ENCODE results near the gene CRK.
A peak's percentile ranks its signal among the peaks of the same experiment; 100 is the strongest.

CRK gene

GRCh38 chr17:1471911-1472821 lies 16.1 kb upstream of the CRK start:
- H3K27me3 ChIP-seq (replicated peaks in 2 of 5; ENCODE audit: control insufficient read depth in 4 of 5, insufficient read depth in 5 of 5, low read length in 4 of 5), result peaks cover 0 to 26% (median 5%) of the 10 kb centered on the region in 5 experiments
- no peak overlapping the region for H3K4me3 ChIP-seq (ENCODE audit: control insufficient read depth in 1 of 7, extremely low read depth in 1 of 7, insufficient read depth in 4 of 7, low read depth in 2 of 7, low read length in 6 of 7)
- peaks cover 0 to 7% (median 3%) of the 10 kb centered on the region in 4 experiments for H3K4me1 ChIP-seq (ENCODE audit: control extremely low read depth in 1 of 4, control insufficient read depth in 4 of 4, insufficient read depth in 4 of 4, low read length in 3 of 4)
- ChIA-PET CTCF (interaction anchor here (0.8 to 1.9 kb wide), 10 partner anchors 9 to 107 kb away, joined by 3 to 5 read pairs (median 3); no protein-coding TSS in a partner anchor), POLR2A (interaction anchor here (1.0 kb wide), 1 partner anchor 9 kb away, joined by 8 read pairs; no protein-coding TSS in a partner anchor)
- 97% methylated on average over 36 of the region's 42 CpGs for WGBS (ENCODE audit: insufficient coverage)
- DNase-seq, result no peak
- no peaks in the 10 kb centered on the region for H3K36me3 ChIP-seq (ENCODE audit: control insufficient read depth in 4 of 4, insufficient read depth in 4 of 4, low read length in 3 of 4)
- H3K9me3 ChIP-seq (ENCODE audit: control extremely low read depth in 1 of 5, control insufficient read depth in 4 of 5, insufficient read depth in 2 of 5, low read depth in 1 of 5, low read length in 4 of 5), result peaks cover 0 to 16% (median 9%) of the 10 kb centered on the region in 5 experiments
- no peak overlapping the region for H3K27ac ChIP-seq (ENCODE audit: insufficient read depth in 1 of 2, low read depth in 1 of 2, low read length in 2 of 2, poor library complexity in 1 of 2, severe bottlenecking in 2 of 2)

GRCh38 chr17:1471490-1471889 lies 15.5 kb upstream of the CRK start:
- WGBS (ENCODE audit: insufficient coverage), result 98% methylated on average over 13 of the region's 15 CpGs
- Histone ChIP-seq H3K27me3 (replicated peaks in 2 of 5; ENCODE audit: control insufficient read depth in 4 of 5, insufficient read depth in 5 of 5, low read length in 4 of 5) (peaks cover 0 to 29% (median 5%) of the 10 kb centered on the region in 5 experiments), H3K4me1 (ENCODE audit: control extremely low read depth in 1 of 4, control insufficient read depth in 4 of 4, insufficient read depth in 4 of 4, low read length in 3 of 4) (peaks cover 0 to 7% (median 3%) of the 10 kb centered on the region in 4 experiments), H3K4me3 (ENCODE audit: control insufficient read depth in 1 of 7, extremely low read depth in 1 of 7, insufficient read depth in 4 of 7, low read depth in 2 of 7, low read length in 6 of 7) (no peak overlapping the region), H3K27ac (ENCODE audit: insufficient read depth in 1 of 2, low read depth in 1 of 2, low read length in 2 of 2, poor library complexity in 1 of 2, severe bottlenecking in 2 of 2) (no peak overlapping the region), H3K9me3 (ENCODE audit: control extremely low read depth in 1 of 5, control insufficient read depth in 4 of 5, insufficient read depth in 2 of 5, low read depth in 1 of 5, low read length in 4 of 5) (peaks cover 0 to 16% (median 9%) of the 10 kb centered on the region in 5 experiments), H3K36me3 (ENCODE audit: control insufficient read depth in 4 of 4, insufficient read depth in 4 of 4, low read length in 3 of 4) (no peaks in the 10 kb centered on the region)
- CTCF ChIA-PET, result interaction anchor here (0.8 to 1.9 kb wide), 6 partner anchors 10 to 105 kb away, joined by 3 to 5 read pairs (median 3); no protein-coding TSS in a partner anchor
- DNase-seq, result no peak
- POLR2A ChIA-PET, result no interaction called here

DNA sequence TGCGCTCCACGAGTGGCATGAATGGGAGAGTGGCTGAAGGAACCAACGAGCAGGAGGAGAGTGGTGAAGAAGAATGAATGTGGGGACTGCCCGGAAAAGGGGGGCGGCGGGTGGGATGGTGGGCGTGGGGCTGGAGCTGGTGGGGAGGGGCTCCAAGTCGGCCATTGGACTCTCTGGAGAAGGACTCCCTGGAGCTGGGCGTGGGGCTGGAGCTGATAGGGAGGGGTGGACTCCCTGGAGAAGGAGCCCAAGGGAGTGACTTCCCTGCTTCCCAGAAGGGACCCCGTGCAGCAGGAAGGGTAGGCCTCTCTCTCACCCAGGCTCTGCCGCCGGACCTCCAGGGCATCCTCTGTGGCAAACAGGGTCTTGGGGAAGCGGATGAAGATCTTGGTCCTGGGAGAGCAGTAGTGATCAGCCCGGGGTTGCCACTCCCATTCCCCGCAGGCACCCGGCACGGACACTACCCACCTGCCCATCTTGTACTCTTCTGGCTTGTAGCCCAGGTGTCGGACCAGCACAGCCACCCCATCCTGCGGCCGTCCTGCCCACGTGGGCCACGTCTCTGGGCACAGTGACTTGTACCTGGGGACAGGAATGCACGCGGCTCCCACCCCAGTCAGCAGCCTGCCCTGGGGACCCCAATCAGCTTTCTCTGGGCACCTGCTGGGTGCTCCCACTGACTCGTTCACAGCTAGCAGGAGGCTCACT lies 14.9 kb upstream of the CRK start:
- peaks cover 0 to 16% (median 9%) of the 10 kb centered on the region in 5 experiments for H3K9me3 ChIP-seq (ENCODE audit: control extremely low read depth in 1 of 5, control insufficient read depth in 4 of 5, insufficient read depth in 2 of 5, low read depth in 1 of 5, low read length in 4 of 5)
- H3K4me1 ChIP-seq (ENCODE audit: control extremely low read depth in 1 of 4, control insufficient read depth in 4 of 4, insufficient read depth in 4 of 4, low read length in 3 of 4), result peaks cover 0 to 7% (median 3%) of the 10 kb centered on the region in 4 experiments
- POLR2A ChIA-PET, result interaction anchor here (0.5 to 0.6 kb wide), 2 partner anchors 26 to 46 kb away, joined by 3 read pairs; partner anchors contain the start of gene INPP5K
- DNase-seq, result no peak
- CTCF ChIA-PET, result interaction anchor here (0.5 to 1.9 kb wide), 6 partner anchors 10 to 112 kb away, joined by 3 to 5 read pairs (median 4); no protein-coding TSS in a partner anchor
- H3K4me3 ChIP-seq (ENCODE audit: control insufficient read depth in 1 of 7, extremely low read depth in 1 of 7, insufficient read depth in 4 of 7, low read depth in 2 of 7, low read length in 6 of 7), result no peak overlapping the region
- 96% methylated on average over 19 of the region's 25 CpGs for WGBS (ENCODE audit: insufficient coverage)
- H3K36me3 ChIP-seq (ENCODE audit: control insufficient read depth in 4 of 4, insufficient read depth in 4 of 4, low read length in 3 of 4), result no peaks in the 10 kb centered on the region
- no peak overlapping the region for H3K27ac ChIP-seq (ENCODE audit: insufficient read depth in 1 of 2, low read depth in 1 of 2, low read length in 2 of 2, poor library complexity in 1 of 2, severe bottlenecking in 2 of 2)
- H3K27me3 ChIP-seq (replicated peaks in 2 of 5; ENCODE audit: control insufficient read depth in 4 of 5, insufficient read depth in 5 of 5, low read length in 4 of 5), result peaks cover 0 to 27% (median 7%) of the 10 kb centered on the region in 5 experiments

DNA sequence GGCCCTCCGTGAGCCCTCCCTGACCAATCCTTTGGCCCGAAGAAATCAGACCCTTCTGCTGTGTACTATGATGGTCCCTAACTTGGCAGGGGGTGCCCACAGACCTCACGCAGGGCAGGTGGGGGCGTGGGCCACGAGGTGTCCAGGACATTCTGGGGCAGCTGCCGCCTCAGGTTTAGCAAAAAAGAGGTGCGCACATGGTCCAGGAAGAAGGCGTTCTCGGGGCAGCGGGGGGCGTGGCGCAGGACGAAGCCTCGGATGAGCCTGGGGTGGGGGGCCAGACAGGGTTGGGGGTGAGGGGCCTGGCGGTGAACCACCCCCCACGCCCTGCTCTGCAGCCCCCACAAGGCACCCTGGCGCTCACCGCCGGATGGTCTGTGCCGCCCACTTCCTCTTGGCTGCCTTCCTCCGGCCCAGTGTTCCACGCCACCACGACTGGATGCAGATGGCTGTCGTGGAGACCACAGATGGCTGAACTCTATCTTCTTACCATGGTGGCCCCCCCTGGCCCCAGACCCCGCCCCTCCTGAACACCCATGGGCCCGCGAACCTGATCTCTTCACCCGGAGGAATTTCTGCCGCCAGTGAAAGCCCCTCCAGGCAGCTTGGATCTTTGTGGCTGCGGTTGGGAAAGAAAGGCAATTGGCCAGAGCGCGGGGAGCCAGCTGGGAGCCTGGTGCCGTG lies 14.2 kb upstream of the CRK start:
- POLR2A ChIA-PET, result interaction anchor here (0.5 kb wide), 2 partner anchors 26 to 47 kb away, joined by 3 read pairs; no protein-coding TSS in a partner anchor
- peaks cover 0 to 7% (median 3%) of the 10 kb centered on the region in 4 experiments for H3K4me1 ChIP-seq (ENCODE audit: control extremely low read depth in 1 of 4, control insufficient read depth in 4 of 4, insufficient read depth in 4 of 4, low read length in 3 of 4)
- H3K36me3 ChIP-seq (ENCODE audit: control insufficient read depth in 4 of 4, insufficient read depth in 4 of 4, low read length in 3 of 4), result no peaks in the 10 kb centered on the region
- H3K4me3 ChIP-seq (ENCODE audit: control insufficient read depth in 1 of 7, extremely low read depth in 1 of 7, insufficient read depth in 4 of 7, low read depth in 2 of 7, low read length in 6 of 7), result no peak overlapping the region
- DNase-seq, result peak in 2 of 3 donors; percentile 87 to 90
- no peak overlapping the region for H3K27ac ChIP-seq (ENCODE audit: insufficient read depth in 1 of 2, low read depth in 1 of 2, low read length in 2 of 2, poor library complexity in 1 of 2, severe bottlenecking in 2 of 2)
- CTCF ChIA-PET, result interaction anchor here (0.5 to 1.8 kb wide), 4 partner anchors 13 to 111 kb away, joined by 3 to 4 read pairs (median 4); partner anchors contain the start of gene INPP5K
- H3K9me3 ChIP-seq (ENCODE audit: control extremely low read depth in 1 of 5, control insufficient read depth in 4 of 5, insufficient read depth in 2 of 5, low read depth in 1 of 5, low read length in 4 of 5), result peaks cover 0 to 16% (median 9%) of the 10 kb centered on the region in 5 experiments
- WGBS (ENCODE audit: insufficient coverage), result 56% methylated on average over 21 of the region's 33 CpGs
- H3K27me3 ChIP-seq (replicated peaks in 2 of 5; ENCODE audit: control insufficient read depth in 4 of 5, insufficient read depth in 5 of 5, low read length in 4 of 5), result peaks cover 0 to 32% (median 7%) of the 10 kb centered on the region in 5 experiments

DNA sequence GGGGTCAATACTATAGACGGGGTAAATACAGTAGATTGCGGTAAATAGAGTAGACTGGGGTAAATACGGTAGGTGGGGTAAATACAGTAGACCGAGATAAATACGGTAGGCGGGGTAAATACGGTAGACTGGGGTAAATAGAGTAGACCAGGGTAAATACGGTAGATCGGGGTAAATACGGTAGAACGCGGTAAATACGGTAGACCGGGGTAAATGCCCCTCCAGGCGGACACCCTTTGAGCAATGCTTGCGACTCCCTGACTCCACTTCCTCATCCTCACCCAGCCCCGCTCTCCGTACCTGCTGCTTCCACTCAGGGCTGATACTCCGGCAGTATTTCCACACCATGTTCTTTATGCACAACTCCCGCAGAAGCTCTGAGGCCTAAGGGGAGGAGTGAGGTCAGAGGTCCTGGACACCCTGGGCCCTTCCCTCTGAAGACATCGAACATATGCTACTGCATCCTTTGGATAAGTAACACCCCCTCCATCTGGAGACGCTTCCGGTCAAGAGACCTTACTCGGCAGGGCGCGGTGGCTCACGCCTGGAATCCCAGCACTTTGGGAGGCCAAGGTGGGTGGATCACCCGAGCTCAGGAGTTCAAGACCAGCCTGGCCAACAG lies 13.3 kb upstream of the CRK start:
- peaks cover 0 to 16% (median 9%) of the 10 kb centered on the region in 5 experiments for H3K9me3 ChIP-seq (ENCODE audit: control extremely low read depth in 1 of 5, control insufficient read depth in 4 of 5, insufficient read depth in 2 of 5, low read depth in 1 of 5, low read length in 4 of 5)
- DNase-seq, result no peak
- H3K36me3 ChIP-seq (ENCODE audit: control insufficient read depth in 4 of 4, insufficient read depth in 4 of 4, low read length in 3 of 4), result no peaks in the 10 kb centered on the region
- H3K27me3 ChIP-seq (replicated peaks in 2 of 5; ENCODE audit: control insufficient read depth in 4 of 5, insufficient read depth in 5 of 5, low read length in 4 of 5), result peaks cover 0 to 41% (median 7%) of the 10 kb centered on the region in 5 experiments
- H3K4me3 ChIP-seq (ENCODE audit: control insufficient read depth in 1 of 7, extremely low read depth in 1 of 7, insufficient read depth in 4 of 7, low read depth in 2 of 7, low read length in 6 of 7), result no peak overlapping the region
- WGBS (ENCODE audit: insufficient coverage), result 96% methylated on average over 26 of the region's 28 CpGs
- ChIA-PET POLR2A (interaction anchor here (0.5 kb wide), 1 partner anchor 48 kb away, joined by 3 read pairs; no protein-coding TSS in a partner anchor), CTCF (interaction anchor here (1.3 to 1.4 kb wide), 2 partner anchors 13 to 46 kb away, joined by 4 read pairs; partner anchors contain the start of gene INPP5K)
- H3K4me1 ChIP-seq (ENCODE audit: control extremely low read depth in 1 of 4, control insufficient read depth in 4 of 4, insufficient read depth in 4 of 4, low read length in 3 of 4), result peaks cover 0 to 7% (median 3%) of the 10 kb centered on the region in 4 experiments
- H3K27ac ChIP-seq (ENCODE audit: insufficient read depth in 1 of 2, low read depth in 1 of 2, low read length in 2 of 2, poor library complexity in 1 of 2, severe bottlenecking in 2 of 2), result no peak overlapping the region

DNA sequence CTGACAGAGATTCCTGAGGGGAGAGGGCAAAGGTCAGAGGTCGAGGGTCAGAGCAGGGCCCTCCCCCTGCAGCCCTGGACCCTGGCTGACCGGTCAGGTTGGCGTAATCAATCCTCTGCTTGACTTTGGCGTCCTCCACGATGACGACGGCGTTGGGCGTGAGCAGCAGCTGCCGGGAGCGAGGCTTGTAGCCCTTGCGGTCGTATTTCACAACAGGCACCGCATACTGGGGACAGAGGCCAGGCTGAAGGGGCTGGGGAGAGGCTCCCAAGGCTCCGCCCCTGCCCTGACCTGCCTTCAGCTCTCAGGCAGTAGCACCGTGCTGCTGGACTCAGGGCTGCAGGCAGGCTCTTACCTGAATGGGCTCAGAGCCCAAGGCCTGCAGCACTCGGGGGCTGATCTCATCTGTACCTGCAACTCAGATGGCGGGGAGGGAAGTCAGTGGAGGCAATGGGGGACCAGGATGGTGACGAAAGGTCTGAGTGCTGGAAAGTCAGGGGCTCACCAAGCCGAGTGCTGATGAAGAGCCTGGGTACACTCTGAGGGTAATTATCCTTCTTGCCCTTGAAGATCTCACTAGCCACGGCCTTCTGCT lies 12.0 kb upstream of the CRK start:
- no peak for DNase-seq
- POLR2A ChIA-PET, result no interaction called here
- Histone ChIP-seq H3K4me3 (ENCODE audit: control insufficient read depth in 1 of 7, extremely low read depth in 1 of 7, insufficient read depth in 4 of 7, low read depth in 2 of 7, low read length in 6 of 7) (no peak overlapping the region), H3K36me3 (ENCODE audit: control insufficient read depth in 4 of 4, insufficient read depth in 4 of 4, low read length in 3 of 4) (no peaks in the 10 kb centered on the region), H3K9me3 (ENCODE audit: control extremely low read depth in 1 of 5, control insufficient read depth in 4 of 5, insufficient read depth in 2 of 5, low read depth in 1 of 5, low read length in 4 of 5) (peaks cover 0 to 16% (median 9%) of the 10 kb centered on the region in 5 experiments), H3K4me1 (ENCODE audit: control extremely low read depth in 1 of 4, control insufficient read depth in 4 of 4, insufficient read depth in 4 of 4, low read length in 3 of 4) (peaks cover 0 to 14% (median 9%) of the 10 kb centered on the region in 4 experiments), H3K27ac (ENCODE audit: insufficient read depth in 1 of 2, low read depth in 1 of 2, low read length in 2 of 2, poor library complexity in 1 of 2, severe bottlenecking in 2 of 2) (no peak overlapping the region), H3K27me3 (replicated peaks in 2 of 5; ENCODE audit: control insufficient read depth in 4 of 5, insufficient read depth in 5 of 5, low read length in 4 of 5) (peaks cover 0 to 43% (median 7%) of the 10 kb centered on the region in 5 experiments)
- CTCF ChIA-PET, result interaction anchor here (0.9 kb wide), 1 partner anchor 10 kb away, joined by 5 read pairs; no protein-coding TSS in a partner anchor
- 97% methylated on average over 20 of the region's 21 CpGs for WGBS (ENCODE audit: insufficient coverage)
